ENCODE results near the gene MXRA8. TPM values are rescaled to one million over a fixed set of nuclear protein-coding genes. Genes with fewer than 3 reads are reported as not detected.

The MXRA8 gene
- total and polyA plus RNA-seq, 2 experiments from 2014 or later = 155 to 242 TPM

- H3K4me1 ChIP-seq (ENCODE audit: insufficient read depth) = peaks cover 55% of the 10 kb centered on the region
- no peaks in the 10 kb centered on the region for H3K9me2 ChIP-seq (replicated peaks; ENCODE audit: insufficient read depth)
- no peaks in the 10 kb centered on the region for H3K27me3 ChIP-seq
- no peak overlapping the region for H2AFZ ChIP-seq
- DNase-seq (ENCODE audit: low spot score) = no peak
- no peak overlapping the region for H3K4me3 ChIP-seq
- peaks cover 41% of the 10 kb centered on the region for H3K79me2 ChIP-seq
- no CpG with 5 or more reads among the region's 8 CpGs for WGBS (ENCODE audit: low lambda C conversion rate, missing lambda C conversion rate)
- TF ChIP-seq EZH2phosphoT487 (IDR thresholded peaks at IDR 0.05; ENCODE audit: low read depth, severe bottlenecking, unreplicated experiment) (no peak), CTCF (IDR thresholded peaks at IDR 0.05; ENCODE audit: poor library complexity) (no peak), EZH2 (IDR thresholded peaks at IDR 0.05; ENCODE audit: borderline replicate concordance) (no peak)
- H3K27ac ChIP-seq = peak overlapping the region; percentile 97
- H3K4me2 ChIP-seq = peak overlapping the region; percentile 90
- H4K20me1 ChIP-seq (ENCODE audit: insufficient read depth, poor library complexity, severe bottlenecking) = peaks cover 16% of the 10 kb centered on the region
- no peaks in the 10 kb centered on the region for H3K36me3 ChIP-seq (replicated peaks; ENCODE audit: insufficient read depth, low read depth)
- no peaks in the 10 kb centered on the region for H3K9me3 ChIP-seq (ENCODE audit: low read depth)
These were observed 2.1 kb downstream of the MXRA8 start for GRCh38 chr1:1356166-1356795.

- DNase-seq (ENCODE audit: low spot score) = peak; percentile 71
- no peak overlapping the region for H2AFZ ChIP-seq
- 29% methylated on average over 41 of the region's 52 CpGs for WGBS (ENCODE audit: low lambda C conversion rate, missing lambda C conversion rate)
- TF ChIP-seq EZH2 (IDR thresholded peaks at IDR 0.05; ENCODE audit: borderline replicate concordance) (no peak), CTCF (IDR thresholded peaks at IDR 0.05; ENCODE audit: poor library complexity) (no peak), EZH2phosphoT487 (IDR thresholded peaks at IDR 0.05; ENCODE audit: low read depth, severe bottlenecking, unreplicated experiment) (no peak)
- peaks cover 16% of the 10 kb centered on the region for H4K20me1 ChIP-seq (ENCODE audit: insufficient read depth, poor library complexity, severe bottlenecking)
- H3K27ac ChIP-seq = no peak overlapping the region
- H3K27me3 ChIP-seq = no peaks in the 10 kb centered on the region
- no peaks in the 10 kb centered on the region for H3K9me3 ChIP-seq (ENCODE audit: low read depth)
- peaks cover 41% of the 10 kb centered on the region for H3K79me2 ChIP-seq
- H3K4me2 ChIP-seq = peak overlapping the region; percentile 90
- H3K9me2 ChIP-seq (replicated peaks; ENCODE audit: insufficient read depth) = no peaks in the 10 kb centered on the region
- H3K4me1 ChIP-seq (ENCODE audit: insufficient read depth) = peaks cover 48% of the 10 kb centered on the region
- H3K36me3 ChIP-seq (replicated peaks; ENCODE audit: insufficient read depth, low read depth) = no peaks in the 10 kb centered on the region
- H3K4me3 ChIP-seq = peak overlapping the region; percentile 45
These were observed 2.9 kb downstream of the MXRA8 start for GRCh38 chr1:1355416-1355815.

GRCh38 chr1:1354271-1355247 lies 3.8 kb downstream of the MXRA8 start:
- Histone ChIP-seq H3K27me3 (no peaks in the 10 kb centered on the region), H3K36me3 (replicated peaks; ENCODE audit: insufficient read depth, low read depth) (no peaks in the 10 kb centered on the region), H3K9me2 (replicated peaks; ENCODE audit: insufficient read depth) (no peaks in the 10 kb centered on the region), H3K4me2 (peak overlapping the region; percentile 90), H3K4me1 (ENCODE audit: insufficient read depth) (peaks cover 39% of the 10 kb centered on the region), H3K4me3 (no peak overlapping the region), H2AFZ (no peak overlapping the region), H3K27ac (no peak overlapping the region), H4K20me1 (ENCODE audit: insufficient read depth, poor library complexity, severe bottlenecking) (peaks cover 16% of the 10 kb centered on the region), H3K79me2 (peaks cover 41% of the 10 kb centered on the region), H3K9me3 (ENCODE audit: low read depth) (no peaks in the 10 kb centered on the region)
- no peak for DNase-seq (ENCODE audit: low spot score)
- 66% methylated on average over 83 of the region's 116 CpGs for WGBS (ENCODE audit: low lambda C conversion rate, missing lambda C conversion rate)
- TF ChIP-seq EZH2 (IDR thresholded peaks at IDR 0.05; ENCODE audit: borderline replicate concordance) = no peak
- no peak for TF ChIP-seq CTCF (IDR thresholded peaks at IDR 0.05; ENCODE audit: poor library complexity)
- TF ChIP-seq EZH2phosphoT487 (IDR thresholded peaks at IDR 0.05; ENCODE audit: low read depth, severe bottlenecking, unreplicated experiment) = no peak
